Smooth muscle cell (in vitro differentiated cells): Measurements from ENCODE around the gene UGP2. TPM values are rescaled to one million over a fixed set of nuclear protein-coding genes. Genes with fewer than 3 reads are reported as not detected.

Experiments
- DNase-seq: peaks from one replicate; lab custom pipeline; 2025; ENCODE audit not compliant: unreplicated experiment; lab: John Stamatoyannopoulos, UW
- H2AFZ ChIP-seq: fragments of 200-600 bp; sonication (generic); 2 replicates; pipeline ENCODE4 v1.6.0; 2016; ENCODE audit warnings: antibody characterized with exemption, low read depth, mild to moderate bottlenecking
- H3F3A ChIP-seq: fragments of 200-600 bp; sonication (generic); 2 replicates; pipeline ENCODE4 v1.6.0; 2017; ENCODE audit warnings: antibody characterized with exemption, low read depth
- H3K27ac ChIP-seq: fragments of 200-600 bp; sonication (generic); 2 replicates; pipeline ENCODE4 v1.5.1; 2016; ENCODE audit warnings: low read depth, mild to moderate bottlenecking
- H3K27me3 ChIP-seq: fragments of 200-600 bp; sonication (generic); 2 replicates; pipeline ENCODE4 v1.6.1; 2016; ENCODE audit warnings: low read depth, mild to moderate bottlenecking
- H3K36me3 ChIP-seq: fragments of 200-600 bp; sonication (generic); 2 replicates; pipeline ENCODE4 v1.5.1; 2016; ENCODE audit warnings: low read depth
- H3K4me1 ChIP-seq: fragments of 200-600 bp; sonication (generic); 2 replicates; pipeline ENCODE4 v1.5.1; 2016; ENCODE audit warnings: low read depth
- H3K4me2 ChIP-seq: fragments of 200-600 bp; sonication (generic); 2 replicates; pipeline ENCODE4 v1.6.0; 2016; ENCODE audit warnings: mild to moderate bottlenecking
- H3K4me3 ChIP-seq: fragments of 200-600 bp; sonication (generic); 2 replicates; pipeline ENCODE4 v1.5.1; 2016; ENCODE audit warnings: mild to moderate bottlenecking
- H3K79me2 ChIP-seq: fragments of 200-600 bp; sonication (generic); 2 replicates; pipeline ENCODE4 v1.6.0; 2016; ENCODE audit warnings: low read depth, mild to moderate bottlenecking
- H3K9ac ChIP-seq: fragments of 200-600 bp; sonication (generic); 2 replicates; pipeline ENCODE4 v1.6.0; 2016; ENCODE audit warnings: low read depth
- H3K9me3 ChIP-seq: fragments of 200-600 bp; sonication (generic); replicated peaks from 2 replicates; pipeline ENCODE4 v1.5.1; 2016; ENCODE audit warnings: low read depth
- H4K20me1 ChIP-seq: fragments of 200-600 bp; sonication (generic); 2 replicates; pipeline ENCODE4 v1.6.0; 2016; ENCODE audit warnings: low read depth
- CTCF ChIP-seq: fragments of 200-600 bp; sonication (generic); IDR thresholded peaks from 2 replicates; pipeline ENCODE4 v1.5.1; 2017; ENCODE audit warnings: borderline replicate concordance, mild to moderate bottlenecking, antibody characterized with exemption; ENCODE audit not compliant: insufficient read depth, poor library complexity, severe bottlenecking
- WGBS: methylation state at CpG from one replicate; pipeline ENCODE4 v1.1.7; 2016; ENCODE audit warnings: low lambda C conversion rate; 5-methylcytosine and 5-hydroxymethylcytosine counted together
- polyA plus RNA-seq: library from polyadenylated mRNA; unstranded; fragments of >200 nt; fragmentation: Nextera tagmentation; extraction: Ambion mirVana; gene quantifications from 2 replicates; pipeline ENCODE4 v1.2.1, GENCODE V29; 2016
- total RNA-seq: library from RNA; depleted of rRNA; stranded (reverse); fragments of >200 nt; gene quantifications from 2 replicates; pipeline ENCODE4 v1.2.3, GENCODE V29; 2014

UGP2 gene
- total and polyA plus RNA-seq, 2 experiments from 2014 or later, result 171 to 238 TPM

DNA sequence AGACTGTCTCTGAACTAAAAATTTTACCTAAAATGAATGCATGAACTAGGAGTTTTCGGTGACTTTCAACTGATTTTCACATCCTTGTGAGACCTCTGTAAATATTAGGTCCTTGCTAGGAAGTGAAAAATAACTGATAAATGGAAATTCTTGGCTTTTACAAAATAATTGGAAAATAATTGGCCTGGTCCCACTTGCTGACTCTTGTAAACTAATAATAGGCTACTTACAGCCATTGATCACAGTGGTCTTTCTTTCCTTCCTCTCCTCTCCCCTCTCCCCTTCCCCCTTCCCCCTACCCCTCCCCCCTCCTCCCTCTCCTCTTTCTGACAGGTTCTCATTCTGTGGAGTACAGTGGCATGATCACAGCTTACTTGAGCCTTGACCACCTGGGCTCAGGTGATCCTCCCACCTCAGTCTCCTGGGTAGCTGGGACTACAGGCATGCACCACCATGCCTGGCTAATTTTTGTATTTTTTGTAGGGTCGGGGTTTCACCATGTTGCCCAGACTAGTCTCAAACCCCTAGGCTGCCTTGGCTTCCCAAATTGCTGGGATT is 38.3 kb downstream of the UGP2 start:
- Histone ChIP-seq H3K27ac (no peak overlapping the region), H3K4me2 (no peak overlapping the region), H3K9me3 (no peaks in the 10 kb centered on the region), H3K27me3 (no peaks in the 10 kb centered on the region), H3K4me3 (no peak overlapping the region), H4K20me1 (peaks cover 76% of the 10 kb centered on the region), H3F3A (peaks cover 7% of the 10 kb centered on the region), H3K36me3 (peaks cover 19% of the 10 kb centered on the region), H2AFZ (no peak overlapping the region), H3K4me1 (no peaks in the 10 kb centered on the region), H3K79me2 (peaks cover 26% of the 10 kb centered on the region), H3K9ac (no peak overlapping the region)
- WGBS, result 95% methylated on average over 2 of the region's 2 CpGs
- DNase-seq, result no peak
- TF ChIP-seq CTCF, result no peak

GRCh38 chr2:63880625-63881024 is 38.9 kb downstream of the UGP2 start:
- Histone ChIP-seq H3K79me2 (peaks cover 23% of the 10 kb centered on the region), H2AFZ (no peak overlapping the region), H3K4me3 (no peak overlapping the region), H4K20me1 (peaks cover 69% of the 10 kb centered on the region), H3K9me3 (no peaks in the 10 kb centered on the region), H3K9ac (no peak overlapping the region), H3K4me1 (no peaks in the 10 kb centered on the region), H3K27ac (no peak overlapping the region), H3K36me3 (peaks cover 21% of the 10 kb centered on the region), H3F3A (peaks cover 12% of the 10 kb centered on the region), H3K27me3 (no peaks in the 10 kb centered on the region), H3K4me2 (no peak overlapping the region)
- 89% methylated on average over 4 of the region's 4 CpGs for WGBS
- DNase-seq, result no peak
- no peak for TF ChIP-seq CTCF

GRCh38 chr2:63881205-63881604 is 39.5 kb downstream of the UGP2 start:
- no peaks in the 10 kb centered on the region for H3K27me3 ChIP-seq
- H3K27ac ChIP-seq, result no peak overlapping the region
- no peak overlapping the region for H3K4me3 ChIP-seq
- peaks cover 23% of the 10 kb centered on the region for H3K79me2 ChIP-seq
- peaks cover 25% of the 10 kb centered on the region for H3K36me3 ChIP-seq
- no peak for DNase-seq
- peaks cover 64% of the 10 kb centered on the region for H4K20me1 ChIP-seq
- peaks cover 13% of the 10 kb centered on the region for H3F3A ChIP-seq
- no peak overlapping the region for H2AFZ ChIP-seq
- no peaks in the 10 kb centered on the region for H3K9me3 ChIP-seq
- H3K9ac ChIP-seq, result no peak overlapping the region
- 91% methylated on average over 2 of the region's 2 CpGs for WGBS
- H3K4me2 ChIP-seq, result no peak overlapping the region
- H3K4me1 ChIP-seq, result no peaks in the 10 kb centered on the region
- TF ChIP-seq CTCF, result no peak
